Head of caudate nucleus (tissue), 42 donors: ENCODE results near the gene GNA12.

ENCODE experiments used
- DNase-seq, 42 donors: peaks; one replicate each; pipeline versions ENCODE4 v3.0.0 to v3.0.0-alpha.2; 2020 to 2021; ENCODE audit warnings: mixed read lengths in 7 of 42
- intact Hi-C: fragments of 100-400 bp; cut with DNase I; formaldehyde crosslinking; loops from one replicate; pipeline ENCODE4 v1.15.0; 2022

Gene GNA12

GRCh38 chr7:2844153-2845033 is at the start of gene GNA12:
Gene GNA12, minus strand, starts transcription at chr7:2844308. Its CDS starts 147 bp downstream, at chr7:2844161.
- DNase-seq: peak; percentile 96 to 100 (median 99)
- intact Hi-C loops: loop anchor here (2.0 to 10.0 kb wide), 2 partner anchors 18 to 120 kb away; no protein-coding TSS in a partner anchor

GRCh38 chr7:2893411-2893861 is 49.3 kb upstream of the GNA12 start:
- intact Hi-C loops: no loop called here
- DNase-seq: no peak

DNA sequence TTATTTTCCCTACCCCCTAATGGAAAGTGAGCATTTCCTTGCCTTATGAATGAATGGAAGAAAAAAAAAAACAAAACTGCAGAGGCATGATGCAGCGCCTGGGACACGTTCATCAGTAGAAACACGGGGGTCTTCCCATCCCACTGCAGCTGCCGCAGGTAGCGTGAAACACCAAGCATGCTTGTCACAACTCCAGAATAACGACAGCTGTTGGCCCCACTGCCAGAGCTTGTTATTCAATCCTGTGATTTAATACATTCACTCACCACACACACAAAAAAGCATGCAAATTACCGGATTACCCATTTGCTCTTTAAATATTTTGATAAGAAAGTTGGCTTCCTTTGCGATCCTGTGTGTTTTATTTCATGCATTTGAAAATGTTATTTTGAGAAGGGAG is 48.4 kb upstream of the GNA12 start:
- no peak for DNase-seq
- intact Hi-C loops: no loop called here

DNA sequence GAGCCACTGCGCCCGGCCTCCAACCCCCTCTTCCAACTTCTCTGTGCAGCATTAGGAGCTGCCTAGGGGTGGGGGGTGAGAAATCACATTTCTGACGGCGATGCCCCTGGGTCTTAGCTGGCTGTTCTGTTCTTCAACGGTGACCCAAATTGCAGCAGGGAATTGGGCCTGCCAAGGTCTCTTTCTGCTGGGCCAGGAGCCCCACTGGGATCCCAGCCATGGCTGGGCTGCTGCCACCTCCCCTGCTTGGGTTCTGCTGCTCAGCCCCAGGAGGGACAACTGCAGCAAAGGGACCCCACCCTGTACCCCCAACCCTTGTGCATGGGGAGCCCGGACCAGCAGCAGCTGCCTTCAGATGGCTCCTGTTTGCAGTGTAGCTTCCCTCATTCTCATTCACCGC is 43.7 kb upstream of the GNA12 start:
- intact Hi-C loops: no loop called here
- peak in 7 of 42 donors; percentile 17 to 58 (median 28) for DNase-seq

GRCh38 chr7:2886900-2887299 is 42.8 kb upstream of the GNA12 start:
- intact Hi-C loops: no loop called here
- peak in 30 of 42 donors; percentile 19 to 73 (median 45) for DNase-seq

DNA sequence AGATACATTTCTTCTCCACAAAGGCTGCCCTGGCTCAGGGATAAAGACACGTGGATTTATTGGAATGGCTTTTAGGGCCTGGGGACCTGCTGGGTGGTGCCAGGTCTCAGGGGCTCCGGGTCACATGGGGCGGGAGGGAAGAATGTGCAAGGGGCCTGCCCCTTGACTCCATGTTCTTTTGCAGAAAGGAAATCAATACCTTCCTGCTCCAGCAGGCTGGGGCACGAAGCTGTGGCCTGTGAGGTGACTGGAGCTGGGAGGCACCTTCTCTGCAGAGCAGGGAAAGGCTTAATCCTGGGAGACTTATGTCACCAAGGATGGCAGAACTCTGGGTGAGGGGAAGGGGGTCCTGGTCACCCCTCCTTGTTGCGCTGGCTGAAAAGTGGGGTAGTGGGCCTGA is 42.3 kb upstream of the GNA12 start:
- intact Hi-C loops: no loop called here

GRCh38 chr7:2884161-2884560 is 40.1 kb upstream of the GNA12 start:
- intact Hi-C loops: no loop called here
- no peak for DNase-seq

More for the DNA sequence above, 42.3 kb upstream of the GNA12 start:
- DNase-seq: no peak

DNA sequence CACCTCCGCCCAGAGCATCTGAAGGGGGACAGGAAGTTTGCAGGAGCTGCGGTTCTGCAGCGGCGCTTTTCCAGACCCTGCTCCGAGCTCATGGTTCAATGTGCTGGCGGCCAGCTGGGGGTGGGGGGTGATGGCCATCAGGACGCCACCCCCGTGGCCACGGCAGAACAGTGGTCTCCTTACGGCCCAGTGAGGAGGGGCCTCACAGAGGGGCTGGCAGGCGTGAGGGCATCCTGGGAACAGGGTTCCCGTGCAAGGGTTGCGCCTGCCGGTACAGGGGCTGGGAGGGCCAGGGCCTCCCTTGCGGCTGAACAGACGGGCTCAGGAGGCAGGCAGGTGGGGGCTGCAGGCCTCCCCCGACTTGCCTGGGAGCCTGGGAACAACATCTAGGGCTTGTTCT is 39.0 kb upstream of the GNA12 start:
- intact Hi-C loops: no loop called here
- DNase-seq: no peak

DNA sequence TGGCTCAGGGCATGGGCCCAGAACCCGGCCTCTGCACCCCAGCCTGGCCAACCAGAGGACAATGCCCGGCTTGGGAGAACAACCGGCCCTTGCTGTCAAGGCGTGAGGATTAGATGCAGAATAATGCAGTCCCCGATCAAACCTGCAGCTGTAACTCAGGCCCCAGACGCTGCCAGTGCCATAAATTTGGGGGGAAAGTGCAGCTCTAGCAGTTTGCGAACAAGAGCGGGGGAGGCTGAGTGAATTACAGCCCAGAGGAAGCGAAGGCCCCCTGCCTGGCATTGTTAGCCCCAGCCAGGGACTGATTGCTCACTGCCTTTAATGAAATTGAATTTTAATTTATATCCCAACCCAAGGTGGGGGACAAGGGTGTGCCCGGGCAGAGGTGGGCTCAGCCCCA is 38.0 kb upstream of the GNA12 start:
- no peak for DNase-seq
- intact Hi-C loops: no loop called here

DNA sequence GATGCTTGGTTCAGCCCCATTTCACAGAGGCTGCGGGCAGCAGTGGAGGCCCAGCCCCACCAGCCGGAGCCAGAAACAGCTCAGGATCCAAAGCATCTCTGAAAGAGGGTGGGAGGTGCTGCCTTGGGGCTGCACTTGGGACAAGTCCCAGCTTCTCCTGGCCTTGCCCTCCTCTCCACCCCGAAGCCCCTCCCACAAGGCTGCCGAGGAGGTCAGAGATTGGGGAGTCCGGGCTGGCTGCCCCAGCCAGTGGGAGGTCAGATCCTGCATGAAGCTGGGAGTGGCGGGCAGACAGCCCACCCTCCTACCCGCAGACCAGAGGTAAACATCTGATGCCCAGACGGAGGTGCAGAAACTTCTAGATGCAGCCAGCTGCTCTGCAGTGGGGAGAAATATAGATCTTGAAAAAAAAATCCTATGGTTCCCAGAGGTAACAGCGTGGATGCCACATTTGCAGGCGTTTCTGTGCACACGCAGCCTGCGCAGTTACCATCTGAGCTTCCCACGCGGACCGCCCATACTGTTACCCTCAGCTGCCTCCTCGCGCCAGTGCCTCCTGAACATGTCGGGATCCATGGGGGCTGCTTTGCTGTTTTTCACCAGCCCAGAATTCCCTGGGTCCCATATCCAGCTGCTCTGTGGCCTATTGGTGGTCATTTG is 36.9 kb upstream of the GNA12 start:
- intact Hi-C loops: no loop called here
- peak in 2 of 42 donors; percentile 16 to 21 for DNase-seq

- no peak for DNase-seq
- intact Hi-C loops: no loop called here
Measured at GRCh38 chr7:2880051-2880450, 35.9 kb upstream of the GNA12 start.

DNA sequence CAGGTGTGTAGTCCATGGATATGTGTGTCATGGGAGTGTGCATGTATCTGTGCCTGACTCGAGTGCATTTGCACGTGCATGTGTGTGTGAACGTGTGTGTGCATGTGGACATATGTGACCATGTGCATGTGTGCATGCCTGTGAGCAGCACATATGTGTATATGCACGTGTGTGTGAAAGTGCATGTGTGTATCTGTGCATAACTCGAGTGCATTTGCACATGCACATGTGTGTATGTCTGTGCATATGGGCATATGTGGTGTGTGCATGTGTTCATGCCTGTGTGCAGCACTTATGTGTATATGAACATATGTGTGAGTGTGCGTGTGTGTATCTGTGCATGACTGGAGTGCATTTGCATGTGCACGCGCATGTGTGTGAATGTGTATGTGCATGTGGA is 35.2 kb upstream of the GNA12 start:
- DNase-seq: no peak
- intact Hi-C loops: no loop called here

- no peak for DNase-seq
Measured at GRCh38 chr7:2878306-2878705, 34.2 kb upstream of the GNA12 start.

GRCh38 chr7:2876031-2876731 is 32.1 kb upstream of the GNA12 start:
- intact Hi-C loops: no loop called here
- no peak for DNase-seq

More at GRCh38 chr7:2878306-2878705, 34.2 kb upstream of the GNA12 start:
- intact Hi-C loops: no loop called here

DNA sequence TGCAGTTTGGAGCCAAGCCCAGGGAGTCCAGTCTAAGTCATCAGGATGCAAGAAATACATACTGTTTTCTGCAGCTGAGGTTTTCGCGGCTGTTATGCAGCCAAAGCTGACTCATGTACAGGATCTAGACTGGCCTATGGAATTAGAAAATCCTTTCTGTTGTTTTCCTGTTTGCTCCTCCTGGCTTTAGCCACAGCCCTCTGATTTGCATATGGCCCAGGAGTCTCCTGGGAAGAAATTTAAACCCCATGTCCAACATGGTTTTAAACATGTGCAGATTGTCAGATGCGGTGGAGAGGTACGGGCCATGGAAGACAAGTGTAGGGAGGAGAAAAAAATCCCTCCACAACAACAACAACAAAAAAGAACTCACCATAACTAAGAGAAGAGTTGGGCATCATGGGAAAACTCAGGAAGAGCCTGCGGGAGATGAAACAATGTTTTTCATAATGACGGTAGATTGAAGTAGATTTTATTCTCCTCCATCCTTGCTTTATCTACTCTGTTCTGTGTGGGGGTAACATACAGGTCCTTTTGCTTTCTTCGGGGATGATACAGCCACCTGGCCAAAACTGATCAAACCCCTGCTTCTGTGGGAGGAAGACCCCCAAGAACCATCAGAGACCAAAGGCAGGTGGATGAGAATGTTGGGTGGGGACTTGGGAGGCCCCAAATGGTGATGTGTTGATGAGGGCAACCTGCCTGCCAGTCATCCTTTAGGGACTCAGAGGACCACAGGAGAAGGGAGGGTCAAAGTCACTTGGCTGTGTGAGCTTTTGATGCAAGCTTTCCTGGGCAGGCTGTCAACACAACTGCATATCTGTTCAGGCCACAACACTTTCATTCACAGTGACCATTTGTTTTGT is 29.8 kb upstream of the GNA12 start:
- intact Hi-C loops: no loop called here
- DNase-seq: no peak

DNA sequence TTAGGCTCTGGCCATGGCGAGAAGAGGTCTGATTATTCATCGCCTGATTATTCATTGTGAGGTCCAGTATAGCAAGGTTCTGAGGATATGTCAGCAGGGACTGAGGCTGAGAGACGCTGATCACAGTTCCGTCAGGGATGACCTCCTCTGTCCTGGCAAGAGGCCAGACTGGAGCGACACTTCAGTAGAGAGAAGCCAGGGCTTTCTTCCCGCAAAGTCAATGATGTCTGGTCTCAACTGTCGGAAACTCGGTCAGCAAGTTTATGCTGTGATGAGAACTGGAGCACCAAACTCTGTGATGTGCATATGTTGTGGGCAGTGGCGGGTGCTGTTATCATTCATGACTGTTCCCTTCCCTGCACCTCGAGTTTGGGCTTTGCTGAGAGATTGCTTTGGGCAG is 29.0 kb upstream of the GNA12 start:
- intact Hi-C loops: no loop called here
- DNase-seq: no peak

GRCh38 chr7:2872296-2872874 is 28.3 kb upstream of the GNA12 start:
- DNase-seq: no peak
- intact Hi-C loops: no loop called here

DNA sequence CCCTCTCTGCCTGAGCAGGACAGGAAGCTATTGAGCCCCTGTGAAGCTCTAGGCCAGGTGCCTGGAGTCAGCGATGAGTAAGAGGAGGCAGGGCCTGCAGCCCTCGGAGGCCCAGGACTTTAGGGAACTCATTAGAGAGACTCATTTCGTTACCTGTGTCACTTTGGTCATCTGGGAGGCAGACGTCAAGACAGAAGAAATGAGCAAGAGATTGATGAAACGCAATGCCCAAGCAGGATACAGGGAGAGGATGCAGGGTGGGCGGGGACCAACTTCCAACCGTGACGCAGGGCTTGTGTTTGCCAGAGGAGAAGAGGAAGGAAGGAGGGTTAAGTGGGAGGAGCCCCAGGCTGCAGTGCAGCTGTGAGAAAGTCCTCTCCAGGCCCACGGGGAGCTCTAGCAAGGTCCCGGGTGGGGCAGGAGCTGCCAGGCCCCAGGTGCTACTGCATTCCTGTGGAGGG is 26.4 kb upstream of the GNA12 start:
- DNase-seq: peak in 22 of 42 donors; percentile 8 to 59 (median 34)
- intact Hi-C loops: no loop called here
